Stimulated activated CD8-positive, alpha-beta memory T cell treated with anti-CD3 and anti-CD28 coated beads, Interleukin-12 subunit alpha, Interleukin-12 subunit beta, amount 100 ng/mL, for 4 hours (primary cell): ENCODE measurements around the gene KMT2D.

Experiments
- DNase-seq: peaks from one replicate; pipeline ENCODE4 v3.0.0-alpha.2; 2020; ENCODE audit warnings: low read depth

KMT2D gene

DNA sequence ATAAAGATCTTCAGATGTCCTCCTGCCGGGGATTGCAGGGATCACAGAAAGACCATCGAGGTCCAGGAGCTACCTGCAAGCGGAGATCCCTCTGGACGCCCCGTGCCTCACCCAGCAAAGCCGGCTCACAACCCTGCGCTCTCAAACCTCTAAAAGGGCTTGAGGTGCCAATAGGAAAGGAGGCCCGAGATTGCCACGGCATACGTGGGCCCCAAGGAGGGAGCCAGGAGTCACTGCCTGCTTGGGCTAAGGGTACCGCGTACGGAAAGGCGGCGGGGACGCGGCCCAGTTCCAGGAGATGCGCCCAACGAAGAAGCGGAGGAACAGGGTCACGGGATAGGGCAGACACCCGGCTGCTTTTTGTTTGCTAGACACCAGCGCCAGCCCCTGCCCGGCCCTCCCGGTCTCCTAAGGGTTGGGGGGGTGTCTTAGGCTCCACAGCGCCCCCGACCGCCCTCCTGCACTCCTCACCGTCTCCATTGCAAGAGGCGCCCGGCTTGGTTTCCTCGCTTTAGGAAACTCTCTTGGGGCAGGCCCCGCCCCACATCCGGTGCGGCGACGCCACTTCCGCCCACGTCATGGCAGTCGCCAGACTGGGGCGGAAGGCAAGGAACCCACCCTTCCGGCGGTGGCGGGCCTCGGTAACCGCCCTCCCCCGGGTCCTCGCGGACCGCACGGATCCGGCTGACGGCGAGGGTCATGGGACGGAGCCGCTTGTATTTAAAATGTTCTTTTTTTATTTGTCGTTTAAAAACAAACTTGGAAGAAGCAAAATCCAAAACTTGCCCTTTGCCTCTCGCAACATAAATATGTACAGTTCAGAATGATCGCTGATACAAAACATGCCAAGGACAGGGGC is 42.1 kb downstream of the KMT2D start, which contains the start of gene PRKAG1:
TSS of gene PRKAG1 (minus strand) at position 516 of the 859 bp plus-strand sequence. CDS start at position 480, 36 bp downstream.
- peak; percentile 93 for DNase-seq

DNA sequence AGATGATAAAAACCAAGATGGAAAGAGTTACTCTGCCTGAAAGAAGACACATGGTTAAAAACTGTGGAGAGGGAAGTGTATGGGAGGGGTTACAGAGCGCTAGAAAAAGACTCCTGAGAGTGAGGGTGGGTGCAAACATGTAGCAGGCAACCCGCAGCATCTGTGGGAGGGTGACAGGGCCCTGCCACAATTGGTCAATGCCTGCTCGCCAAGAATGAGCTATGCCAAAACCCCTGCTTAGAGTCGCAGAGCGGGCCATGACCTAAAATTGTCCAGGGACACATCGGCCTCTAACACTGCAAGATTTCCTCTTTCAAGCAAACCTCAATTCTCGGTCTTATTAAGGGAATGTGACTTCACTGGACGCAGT is 42.7 kb downstream of the KMT2D start:
- no peak for DNase-seq

DNA sequence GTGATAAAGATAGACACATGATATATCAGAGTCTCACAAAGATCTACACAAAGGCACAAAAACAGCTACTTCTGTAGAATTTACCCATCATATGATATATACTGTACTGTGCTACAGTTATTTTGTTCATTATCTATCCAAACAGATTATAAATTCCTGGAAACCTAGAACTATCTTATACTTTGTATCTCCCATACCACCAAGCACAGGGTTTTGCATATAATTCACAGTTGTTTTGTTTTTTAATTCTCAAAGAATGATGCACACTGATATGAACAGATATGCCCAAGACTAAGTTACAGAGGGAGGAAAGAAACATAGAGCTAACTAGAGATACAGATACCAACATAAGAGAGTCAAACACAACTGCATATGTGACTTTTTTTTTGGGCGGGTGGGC is 45.4 kb downstream of the KMT2D start:
- DNase-seq = no peak

DNA sequence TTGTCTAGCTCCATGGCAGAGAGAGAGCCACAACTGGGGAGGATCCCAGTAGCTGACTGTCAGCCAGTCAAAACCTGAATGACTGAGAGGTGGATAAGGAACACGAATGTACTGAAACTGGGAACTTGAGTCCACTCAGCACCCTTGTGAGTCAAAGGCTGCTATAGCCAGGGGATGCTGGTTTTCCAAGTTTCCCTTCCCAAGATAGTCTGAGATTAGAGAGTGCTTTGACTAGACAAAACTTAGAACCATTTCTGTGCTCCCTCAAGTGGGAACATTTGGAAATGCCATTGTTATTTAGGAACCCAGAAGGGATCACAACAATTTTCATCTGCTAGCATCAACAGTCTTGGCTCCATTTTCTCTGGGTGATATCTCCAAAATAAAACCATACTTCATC is 46.0 kb downstream of the KMT2D start:
- DNase-seq = no peak

DNA sequence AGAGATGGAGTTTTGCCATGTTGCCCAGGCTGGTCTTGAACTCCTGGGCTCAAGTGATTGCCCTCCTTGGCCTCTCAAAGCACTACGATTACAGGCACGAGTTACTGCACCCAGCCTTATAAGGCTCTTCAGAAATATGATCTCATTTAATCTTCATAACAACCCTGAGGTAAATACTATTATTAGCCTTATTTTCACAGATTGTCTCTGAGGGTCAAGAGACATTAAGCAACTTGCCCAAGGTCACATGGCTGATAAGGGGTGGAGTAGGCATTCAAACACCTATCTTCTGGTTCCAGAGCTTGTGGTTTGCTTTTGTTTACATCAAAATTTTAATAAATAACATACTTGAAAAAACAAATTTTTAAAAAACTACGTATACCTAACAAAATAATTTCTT is 47.2 kb downstream of the KMT2D start:
- no peak for DNase-seq

DNA sequence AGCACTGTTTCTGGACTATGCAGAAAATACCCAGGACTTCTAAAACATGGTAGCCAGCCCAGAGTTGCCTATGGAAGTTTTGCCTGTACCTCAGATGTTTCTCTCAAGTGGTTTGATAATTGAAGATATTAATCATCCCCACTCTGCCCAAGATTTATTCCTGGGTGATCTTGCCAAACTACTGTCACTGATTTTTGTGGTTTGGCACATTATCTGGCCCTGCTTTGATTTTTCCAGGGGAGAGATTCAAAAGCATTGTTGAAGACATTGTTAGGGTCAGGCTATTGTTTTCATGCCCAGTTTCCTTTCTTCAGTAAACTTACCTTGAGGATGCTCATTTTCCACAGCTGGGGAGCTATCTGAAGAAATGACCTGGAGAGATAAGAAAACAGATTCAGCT is 47.9 kb downstream of the KMT2D start:
- no peak for DNase-seq
